CD14-positive monocyte (primary cell): ENCODE data around the gene GRHPR. TPM values are rescaled to one million over a fixed set of nuclear protein-coding genes. Genes with fewer than 3 reads are reported as not detected.
A peak's percentile ranks its signal among the peaks of the same experiment; 100 is the strongest.

ENCODE experiments used
- DNase-seq, 3 donors: peaks; one replicate each; pipeline ENCODE4 v3.0.0-alpha.2; 2011 to 2022
- H2AFZ ChIP-seq: 2 replicates; pipeline ENCODE4 v1.6.0; 2012; ENCODE audit warnings: mild to moderate bottlenecking, low read depth, low read length, inconsistent platforms; ENCODE audit not compliant: insufficient read depth, poor library complexity, severe bottlenecking
- H3K27ac ChIP-seq, 2 donors: 1 replicate in 1 of 2; 2 replicates in 1 of 2; pipeline ENCODE4 v1.5.1; 2012 to 2013; ENCODE audit warnings: low read length in 2 of 2, control low read depth in 1 of 2, inconsistent platforms in 1 of 2, low read depth in 1 of 2, mild to moderate bottlenecking in 1 of 2
- H3K27me3 ChIP-seq, 2 donors: one replicate each; pipeline versions ENCODE4 v1.6.0 to v1.6.1; 2011 to 2013; ENCODE audit warnings: low read length in 2 of 2; ENCODE audit not compliant: control insufficient read depth in 2 of 2, insufficient read depth in 2 of 2
- H3K36me3 ChIP-seq, 2 donors: replicated peaks in 1 of 2; 1 replicate in 1 of 2; 2 replicates in 1 of 2; pipeline versions ENCODE4 v1.5.1 to v1.6.1; 2012 to 2013; ENCODE audit warnings: low read length in 2 of 2, control low read depth in 1 of 2, inconsistent platforms in 1 of 2, mild to moderate bottlenecking in 1 of 2; ENCODE audit not compliant: insufficient read depth in 2 of 2, control insufficient read depth in 1 of 2
- H3K4me1 ChIP-seq, 2 donors: 1 replicate in 1 of 2; 2 replicates in 1 of 2; pipeline versions ENCODE4 v1.5.1 to v1.6.1; 2012 to 2013; ENCODE audit warnings: low read length in 2 of 2, control low read depth in 1 of 2, inconsistent platforms in 1 of 2, mild to moderate bottlenecking in 1 of 2, moderate library complexity in 1 of 2; ENCODE audit not compliant: insufficient read depth in 2 of 2, control insufficient read depth in 1 of 2
- H3K4me2 ChIP-seq: replicated peaks from 2 replicates; pipeline ENCODE3; 2012; ENCODE audit warnings: low read length, moderate library complexity, mild to moderate bottlenecking; ENCODE audit not compliant: poor library complexity, severe bottlenecking; ENCODE audit errors: extremely low read depth
- H3K4me3 ChIP-seq, 3 experiments: fragments of 200-600 bp in 1 of 3; sonication (generic) in 1 of 3; replicated peaks in 1 of 3; 1 replicate in 2 of 3; 2 replicates in 1 of 3; pipeline ENCODE4 v1.5.1; 2011 to 2013; ENCODE audit warnings: low read length in 3 of 3, mild to moderate bottlenecking in 3 of 3, control low read depth in 2 of 3, low read depth in 2 of 3, inconsistent platforms in 1 of 3, moderate library complexity in 1 of 3
- H3K79me2 ChIP-seq: 2 replicates; pipeline ENCODE4 v1.6.0; 2012; ENCODE audit warnings: mild to moderate bottlenecking, control low read depth, inconsistent platforms, low read length, moderate library complexity; ENCODE audit not compliant: insufficient read depth
- H3K9ac ChIP-seq: 2 replicates; pipeline ENCODE4 v1.6.0; 2017; ENCODE audit warnings: low read length, mild to moderate bottlenecking; ENCODE audit not compliant: insufficient read depth, poor library complexity, severe bottlenecking
- H3K9me3 ChIP-seq, 2 donors: replicated peaks in 1 of 2; 1 replicate in 1 of 2; 2 replicates in 1 of 2; pipeline versions ENCODE4 v1.5.1 to v1.6.1; 2012 to 2013; ENCODE audit warnings: low read length in 2 of 2, control low read depth in 1 of 2; ENCODE audit not compliant: control insufficient read depth in 1 of 2, insufficient read depth in 1 of 2
- H4K20me1 ChIP-seq: 2 replicates; pipeline ENCODE4 v1.6.0; 2012; ENCODE audit warnings: mild to moderate bottlenecking, low read length, control low read depth, moderate library complexity; ENCODE audit not compliant: insufficient read depth
- H3K27ac Mint-ChIP-seq, 7 donors: one replicate each; pipeline ENCODE4 v1.8.0; 2020; ENCODE audit warnings: mild to moderate bottlenecking in 7 of 7, mixed read lengths in 7 of 7, moderate library complexity in 6 of 7, inconsistent platforms in 2 of 7
- H3K27me3 Mint-ChIP-seq, 3 donors: one replicate each; pipeline ENCODE4 v1.8.0; 2021 to 2022; ENCODE audit warnings: low read depth in 3 of 3, mild to moderate bottlenecking in 3 of 3, mixed read lengths in 3 of 3, moderate library complexity in 3 of 3, inconsistent platforms in 1 of 3
- H3K36me3 Mint-ChIP-seq, 2 donors: one replicate each; pipeline ENCODE4 v1.8.0; 2020; ENCODE audit warnings: mixed read lengths in 2 of 2, inconsistent platforms in 1 of 2, mild to moderate bottlenecking in 1 of 2
- H3K4me1 Mint-ChIP-seq: one replicate; pipeline ENCODE4 v1.8.0; 2020; ENCODE audit warnings: mild to moderate bottlenecking, mixed read lengths
- H3K4me3 Mint-ChIP-seq, 2 donors: one replicate each; pipeline ENCODE4 v1.8.0; 2020; ENCODE audit warnings: mild to moderate bottlenecking in 2 of 2, mixed read lengths in 2 of 2, moderate library complexity in 1 of 2
- H3K9me3 Mint-ChIP-seq, 7 donors: one replicate each; pipeline ENCODE4 v1.8.0; 2020 to 2022; ENCODE audit warnings: mixed read lengths in 7 of 7, mild to moderate bottlenecking in 6 of 7, moderate library complexity in 6 of 7, inconsistent platforms in 2 of 7
- whole genome bisulfite sequencing: methylation state at CpG from one replicate; pipeline ENCODE4 v1.1.5; 2013; ENCODE audit warnings: missing lambda C conversion rate; ENCODE audit not compliant: insufficient coverage; 5-methylcytosine and 5-hydroxymethylcytosine counted together
- intact Hi-C, 2 donors: fragments of 100-400 bp; cut with micrococcal nuclease; formaldehyde crosslinking; loops; one replicate each; pipeline versions ENCODE4 v1.15.0 to v1.15.1; 2023
- polyA plus RNA-seq, 3 donors: library from polyadenylated mRNA; depleted of rRNA in 1 of 3; unstranded in 2 of 3; stranded (reverse) in 1 of 3; fragments of 300-500 nt in 2 of 3; fragments of >200 nt in 1 of 3; fragmentation: Illumina TruSeq in 2 of 3; gene quantifications; 1 replicate in 2 of 3; 2 replicates in 1 of 3; pipeline ENCODE4 v1.2.3, GENCODE V29; 2012 to 2021
- TF ChIP-seq, protein P1 (sequence below): fragments of 200-600 bp; IDR thresholded peaks from one replicate; pipeline ENCODE4 v1.8.0; 2022; ENCODE audit warnings: antibody characterized with exemption, mild to moderate bottlenecking

GRHPR gene
- polyA plus RNA-seq, 3 donors, result 73.8 to 96.6 (median 80.9) TPM

DNA sequence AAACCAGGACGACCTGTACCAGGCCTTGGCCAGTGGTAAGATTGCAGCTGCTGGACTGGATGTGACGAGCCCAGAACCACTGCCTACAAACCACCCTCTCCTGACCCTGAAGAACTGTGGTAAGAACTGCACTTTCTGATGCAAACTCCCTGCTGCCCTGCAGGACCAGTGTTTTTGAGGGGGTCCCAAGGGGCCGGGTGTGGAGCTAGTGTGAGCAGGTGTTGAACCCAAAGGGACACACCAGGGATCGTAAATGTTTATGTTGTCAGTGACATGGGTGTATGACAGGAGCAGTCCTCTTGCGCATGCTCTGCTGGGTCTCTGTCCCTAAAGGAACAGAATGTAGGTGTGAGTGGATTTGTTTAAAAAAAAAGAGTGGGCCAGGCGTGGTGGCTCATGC lies 9.5 kb downstream of the GRHPR start:
- H3K27me3 Mint-ChIP-seq, result peaks cover 0 to 1% (median 0%) of the 10 kb centered on the region in 3 donors
- Histone ChIP-seq H3K36me3 (peaks cover 62 to 97% of the 10 kb centered on the region in 2 donors), H3K9me3 (no peaks in the 10 kb centered on the region), H4K20me1 (no peaks in the 10 kb centered on the region), H3K79me2 (no peaks in the 10 kb centered on the region), H3K27ac (peak overlapping the region in 1 of 2 donors; percentile 7), H3K4me3 (no peak overlapping the region), H3K27me3 (no peaks in the 10 kb centered on the region), H3K4me1 (no peaks in the 10 kb centered on the region), H3K9ac (no peak overlapping the region), H3K4me2 (no peak overlapping the region), H2AFZ (no peak overlapping the region)
- TF ChIP-seq, protein P1, sequence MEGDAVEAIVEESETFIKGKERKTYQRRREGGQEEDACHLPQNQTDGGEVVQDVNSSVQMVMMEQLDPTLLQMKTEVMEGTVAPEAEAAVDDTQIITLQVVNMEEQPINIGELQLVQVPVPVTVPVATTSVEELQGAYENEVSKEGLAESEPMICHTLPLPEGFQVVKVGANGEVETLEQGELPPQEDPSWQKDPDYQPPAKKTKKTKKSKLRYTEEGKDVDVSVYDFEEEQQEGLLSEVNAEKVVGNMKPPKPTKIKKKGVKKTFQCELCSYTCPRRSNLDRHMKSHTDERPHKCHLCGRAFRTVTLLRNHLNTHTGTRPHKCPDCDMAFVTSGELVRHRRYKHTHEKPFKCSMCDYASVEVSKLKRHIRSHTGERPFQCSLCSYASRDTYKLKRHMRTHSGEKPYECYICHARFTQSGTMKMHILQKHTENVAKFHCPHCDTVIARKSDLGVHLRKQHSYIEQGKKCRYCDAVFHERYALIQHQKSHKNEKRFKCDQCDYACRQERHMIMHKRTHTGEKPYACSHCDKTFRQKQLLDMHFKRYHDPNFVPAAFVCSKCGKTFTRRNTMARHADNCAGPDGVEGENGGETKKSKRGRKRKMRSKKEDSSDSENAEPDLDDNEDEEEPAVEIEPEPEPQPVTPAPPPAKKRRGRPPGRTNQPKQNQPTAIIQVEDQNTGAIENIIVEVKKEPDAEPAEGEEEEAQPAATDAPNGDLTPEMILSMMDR, result no peak
- peaks cover 10% of the 10 kb centered on the region for H3K4me1 Mint-ChIP-seq
- whole genome bisulfite sequencing, result 95% methylated on average over 4 of the region's 6 CpGs
- peak overlapping the region in 1 of 2 donors; percentile 32 for H3K4me3 Mint-ChIP-seq
- H3K36me3 Mint-ChIP-seq, result peaks cover 62 to 88% of the 10 kb centered on the region in 2 donors
- H3K9me3 Mint-ChIP-seq, result no peaks in the 10 kb centered on the region
- no peak for DNase-seq
- peak overlapping the region in 2 of 7 donors; percentile 25 to 26 for H3K27ac Mint-ChIP-seq
- intact Hi-C loops, result no loop called here

DNA sequence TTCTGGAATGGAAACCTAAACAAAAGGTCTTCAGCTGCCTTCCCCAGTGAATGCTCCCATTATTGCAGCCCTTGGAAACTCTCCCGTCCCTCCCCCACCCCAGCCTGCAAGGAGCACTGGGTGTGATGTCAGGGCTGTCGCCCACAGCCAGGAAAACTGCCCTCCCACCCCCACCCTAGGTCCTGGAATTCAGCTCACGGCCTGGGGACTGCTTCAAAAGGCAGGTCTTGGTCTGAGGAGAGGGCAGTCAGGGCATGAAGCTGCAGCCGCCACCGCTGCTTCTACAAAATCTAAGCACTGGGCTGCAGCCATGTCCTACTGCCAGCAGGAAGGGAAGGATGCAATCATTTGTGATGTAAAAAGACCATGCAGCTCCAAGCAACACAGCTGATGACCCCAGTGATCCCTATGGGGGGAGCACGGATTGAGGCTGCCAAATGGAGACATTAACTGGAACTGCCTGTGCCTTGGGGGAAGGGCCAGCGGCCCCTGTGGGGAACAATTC lies 11.4 kb downstream of the GRHPR start:
- Histone ChIP-seq H3K9me3 (no peaks in the 10 kb centered on the region), H3K4me3 (no peak overlapping the region), H2AFZ (no peak overlapping the region), H3K9ac (no peak overlapping the region), H3K79me2 (no peaks in the 10 kb centered on the region), H3K36me3 (peaks cover 62 to 97% of the 10 kb centered on the region in 2 donors), H3K27ac (no peak overlapping the region), H3K4me1 (no peaks in the 10 kb centered on the region), H4K20me1 (no peaks in the 10 kb centered on the region), H3K4me2 (no peak overlapping the region), H3K27me3 (no peaks in the 10 kb centered on the region)
- H3K4me1 Mint-ChIP-seq, result peaks cover 10% of the 10 kb centered on the region
- no peak overlapping the region for H3K4me3 Mint-ChIP-seq
- 100% methylated on average over 3 of the region's 7 CpGs for WGBS
- DNase-seq, result no peak
- no peak overlapping the region for H3K27ac Mint-ChIP-seq
- intact Hi-C loops, result no loop called here
- TF ChIP-seq, protein P1, result no peak
- no peaks in the 10 kb centered on the region for H3K9me3 Mint-ChIP-seq
- H3K36me3 Mint-ChIP-seq, result peaks cover 61 to 85% of the 10 kb centered on the region in 2 donors
- peaks cover 0 to 1% (median 0%) of the 10 kb centered on the region in 3 donors for H3K27me3 Mint-ChIP-seq
